Ramos (cell line): ENCODE results near the gene ANKRD27.
"Not testable (repeated sequence)": the region's sequence is repeated elsewhere in the genome, so short reads cannot be mapped to it uniquely, and the experiment has no call there.

Source experiments
- in situ Hi-C: fragments of 300-500 bp; cut with MboI; formaldehyde crosslinking; loops from one replicate; pipeline ENCODE4 v1.14.3; 2022; ENCODE audit warnings: low sequenced_read_pairs; ENCODE audit not compliant: unreplicated experiment

ANKRD27 gene

GRCh38 chr19:32656379-32656778, 18.6 kb downstream of the ANKRD27 start:
- in situ Hi-C loops, result not testable (repeated sequence)

GRCh38 chr19:32653599-32653915, 21.4 kb downstream of the ANKRD27 start:
- in situ Hi-C loops, result no loop called here

- in situ Hi-C loops, result no loop called here
Measured at GRCh38 chr19:32652894-32653598, 21.9 kb downstream of the ANKRD27 start.

GRCh38 chr19:32652331-32652730, 22.6 kb downstream of the ANKRD27 start:
- in situ Hi-C loops, result not testable (repeated sequence)

- in situ Hi-C loops, result no loop called here
Measured at GRCh38 chr19:32651729-32652140, 23.2 kb downstream of the ANKRD27 start.

- in situ Hi-C loops, result no loop called here
Measured at GRCh38 chr19:32650671-32651070, 24.3 kb downstream of the ANKRD27 start.

GRCh38 chr19:32649751-32650150, 25.2 kb downstream of the ANKRD27 start:
- in situ Hi-C loops, result no loop called here

GRCh38 chr19:32647361-32647760, 27.6 kb downstream of the ANKRD27 start:
- in situ Hi-C loops, result no loop called here

- in situ Hi-C loops, result no loop called here
Measured at GRCh38 chr19:32646556-32646955, 28.4 kb downstream of the ANKRD27 start.

- in situ Hi-C loops, result no loop called here
Measured at GRCh38 chr19:32642771-32643170, 32.2 kb downstream of the ANKRD27 start.

GRCh38 chr19:32638625-32639024, 36.4 kb downstream of the ANKRD27 start:
- in situ Hi-C loops, result no loop called here

- in situ Hi-C loops, result no loop called here
Measured at GRCh38 chr19:32637480-32637879, 37.5 kb downstream of the ANKRD27 start.

- in situ Hi-C loops, result no loop called here
Measured at GRCh38 chr19:32631381-32631780, 43.6 kb downstream of the ANKRD27 start.

GRCh38 chr19:32630338-32630737, 44.6 kb downstream of the ANKRD27 start:
- in situ Hi-C loops, result no loop called here

- in situ Hi-C loops, result no loop called here
Measured at GRCh38 chr19:32627714-32628270, 47.2 kb downstream of the ANKRD27 start.

- in situ Hi-C loops, result no loop called here
Measured at GRCh38 chr19:32626969-32627368, 48.0 kb downstream of the ANKRD27 start.

GRCh38 chr19:32624410-32624809, 50.6 kb downstream of the ANKRD27 start:
- in situ Hi-C loops, result no loop called here

GRCh38 chr19:32622002-32622401, 53.0 kb downstream of the ANKRD27 start:
- in situ Hi-C loops, result no loop called here

GRCh38 chr19:32619051-32619685, 55.8 kb downstream of the ANKRD27 start:
- in situ Hi-C loops, result no loop called here

- in situ Hi-C loops, result no loop called here
Measured at GRCh38 chr19:32615569-32615968, 59.4 kb downstream of the ANKRD27 start.

GRCh38 chr19:32614916-32615315, 60.1 kb downstream of the ANKRD27 start:
- in situ Hi-C loops, result no loop called here

GRCh38 chr19:32613008-32613407, 62.0 kb downstream of the ANKRD27 start:
- in situ Hi-C loops, result no loop called here
